Muscle of arm (tissue), 12 donors: ENCODE data around the gene TXNRD1. TPM values are rescaled to one million over a fixed set of nuclear protein-coding genes. Genes with fewer than 3 reads are reported as not detected.
A peak's percentile ranks its signal among the peaks of the same experiment; 100 is the strongest.
"Not testable (repeated sequence)": the region's sequence is repeated elsewhere in the genome, so short reads cannot be mapped to it uniquely, and the experiment has no call there.

Experiments
- DNase-seq: peaks from one replicate; pipeline ENCODE4 v3.0.0-alpha.2; 2013
- polyA plus RNA-seq, 12 donors: library from polyadenylated mRNA; unstranded; fragments of 120-200 nt; gene quantifications; one replicate each; pipeline ENCODE4 v1.2.1, GENCODE V29; 2013; ENCODE audit not compliant: insufficient read length in 12 of 12

TXNRD1 gene
- polyA plus RNA-seq, 12 donors, result 35.8 to 46.6 (median 40.5) TPM; not detected in 1

GRCh38 chr12:104276273-104277131 is 60.9 kb downstream of the TXNRD1 start:
- DNase-seq, result no peak

- DNase-seq, result no peak
These were observed 63.6 kb downstream of the TXNRD1 start for GRCh38 chr12:104279164-104279563.

DNA sequence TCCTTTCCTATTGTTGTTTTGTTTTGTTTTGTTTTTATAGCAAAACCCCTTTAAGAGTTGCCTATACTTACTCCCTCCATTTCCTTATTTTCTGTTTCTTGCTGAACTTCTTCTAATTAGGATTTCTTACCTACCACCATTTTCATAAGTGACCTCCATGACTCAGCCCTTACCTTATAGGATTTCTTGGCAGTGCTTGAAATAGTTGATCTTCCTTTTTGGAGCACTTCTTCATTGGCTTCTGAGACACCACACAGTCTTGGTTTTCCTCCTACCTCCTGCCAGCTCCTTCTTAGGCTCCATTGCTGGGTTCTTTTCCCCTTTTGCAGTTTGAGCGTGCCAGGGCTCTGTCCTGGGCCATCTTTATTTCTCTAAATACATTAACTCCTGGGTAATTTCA is 64.5 kb downstream of the TXNRD1 start:
- DNase-seq, result no peak

GRCh38 chr12:104280717-104281458 is 65.3 kb downstream of the TXNRD1 start:
- DNase-seq, result no peak

GRCh38 chr12:104281636-104282035 is 66.1 kb downstream of the TXNRD1 start:
- no peak for DNase-seq

GRCh38 chr12:104282109-104282508 is 66.5 kb downstream of the TXNRD1 start:
- DNase-seq, result no peak

- no peak for DNase-seq
These were observed 70.3 kb downstream of the TXNRD1 start for GRCh38 chr12:104285740-104286515.

GRCh38 chr12:104286516-104287482 is 71.2 kb downstream of the TXNRD1 start:
- peak; percentile 94 for DNase-seq

DNA sequence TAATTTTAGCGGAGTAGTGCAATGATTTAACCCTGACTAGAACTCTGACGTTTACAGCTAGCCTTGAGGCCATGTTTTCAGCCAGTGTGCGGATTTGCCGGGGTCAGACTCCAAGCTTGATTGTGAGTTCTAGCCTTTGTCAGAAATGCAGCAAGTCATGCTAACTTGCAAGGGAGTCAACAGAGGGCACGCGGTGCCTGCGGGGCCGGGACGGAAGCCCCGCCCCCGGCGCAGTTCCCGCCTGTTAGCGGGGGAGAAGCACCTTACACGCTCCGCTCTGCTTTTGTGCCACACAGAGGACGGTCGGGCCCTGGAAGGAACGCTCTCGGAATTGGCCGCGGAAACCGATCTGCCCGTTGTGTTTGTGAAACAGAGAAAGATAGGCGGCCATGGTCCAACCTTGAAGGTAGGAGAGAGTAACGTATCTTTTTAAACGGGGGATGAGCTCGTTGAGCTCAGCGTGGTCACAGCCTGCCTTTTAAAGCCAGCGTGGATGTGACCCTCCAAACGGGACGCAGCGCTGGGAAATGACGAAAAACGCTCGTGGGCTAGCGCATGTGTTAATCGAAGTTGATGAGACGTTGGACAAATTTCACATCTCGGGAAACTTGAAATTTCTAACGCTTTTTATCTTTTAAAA is 73.2 kb downstream of the TXNRD1 start:
- DNase-seq, result peak; percentile 86

DNA sequence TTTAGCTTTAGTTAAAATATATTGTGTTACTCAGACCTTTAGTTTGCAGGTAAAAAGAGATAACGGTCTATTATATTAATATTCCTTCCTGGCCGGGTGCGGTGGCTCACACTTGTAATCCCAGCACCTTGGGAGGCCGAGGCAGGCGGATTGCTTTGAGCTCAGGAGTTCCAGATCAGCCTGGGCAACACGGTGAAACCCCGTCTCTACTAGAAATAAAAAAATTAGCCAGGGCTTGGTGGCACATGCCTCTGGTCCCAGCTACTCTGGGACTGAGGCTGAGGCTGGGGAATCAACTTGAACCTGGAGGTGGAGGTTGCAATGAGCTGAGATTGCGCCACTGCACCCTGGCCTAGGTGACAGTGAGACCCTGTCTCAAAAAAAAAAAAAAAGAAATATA is 74.7 kb downstream of the TXNRD1 start:
- DNase-seq, result no peak

DNA sequence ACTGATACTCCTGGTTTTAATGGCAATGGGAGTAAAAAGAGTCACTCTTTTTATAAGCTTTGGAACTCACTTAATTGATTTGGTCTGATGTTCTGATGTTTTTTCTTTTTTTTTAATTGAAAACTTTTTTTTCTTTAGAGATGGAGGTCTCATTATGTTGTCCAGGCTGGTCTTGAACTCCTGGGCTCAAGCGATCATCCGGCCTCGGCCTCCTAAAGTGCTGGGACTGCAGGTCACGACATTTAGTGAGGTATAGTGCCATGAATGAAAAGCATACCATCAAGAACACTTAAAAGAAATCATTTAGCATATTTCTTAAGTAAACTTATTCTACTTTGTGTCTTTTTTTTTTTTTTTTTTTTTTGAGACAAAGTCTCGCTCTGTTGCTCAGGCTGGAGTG is 75.3 kb downstream of the TXNRD1 start:
- DNase-seq, result no peak

DNA sequence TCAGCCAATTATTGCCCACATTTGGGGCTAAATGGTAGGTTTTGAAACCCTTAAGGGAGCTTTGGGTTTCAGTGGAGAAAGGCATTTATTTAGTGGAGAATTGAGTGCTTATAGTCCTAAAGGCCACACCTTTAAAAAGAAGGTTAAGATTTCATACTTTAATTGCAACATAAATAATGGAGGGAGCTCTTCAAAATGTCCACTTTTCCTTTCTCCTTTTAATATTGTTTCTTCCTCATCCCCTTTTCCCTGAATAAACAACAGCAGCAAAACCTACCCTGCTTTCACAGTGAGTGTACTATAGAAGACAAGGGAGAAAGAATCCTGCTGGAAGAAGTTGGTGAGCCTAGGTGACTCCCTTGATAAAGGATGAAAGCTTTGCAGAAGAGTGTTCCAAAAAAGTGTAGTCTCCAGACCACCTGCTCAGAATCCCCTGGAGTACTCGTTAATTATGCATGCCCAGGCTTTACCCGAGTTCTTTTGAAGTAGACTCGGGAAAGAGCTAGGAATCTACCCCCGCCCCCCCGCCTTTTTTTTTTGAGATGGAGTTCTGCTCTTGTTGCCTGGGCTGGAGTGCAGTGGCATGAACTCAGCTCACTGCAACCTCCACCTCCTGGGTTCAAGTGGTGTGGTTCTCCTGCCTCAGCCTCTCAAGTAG is 76.4 kb downstream of the TXNRD1 start:
- no peak for DNase-seq

DNA sequence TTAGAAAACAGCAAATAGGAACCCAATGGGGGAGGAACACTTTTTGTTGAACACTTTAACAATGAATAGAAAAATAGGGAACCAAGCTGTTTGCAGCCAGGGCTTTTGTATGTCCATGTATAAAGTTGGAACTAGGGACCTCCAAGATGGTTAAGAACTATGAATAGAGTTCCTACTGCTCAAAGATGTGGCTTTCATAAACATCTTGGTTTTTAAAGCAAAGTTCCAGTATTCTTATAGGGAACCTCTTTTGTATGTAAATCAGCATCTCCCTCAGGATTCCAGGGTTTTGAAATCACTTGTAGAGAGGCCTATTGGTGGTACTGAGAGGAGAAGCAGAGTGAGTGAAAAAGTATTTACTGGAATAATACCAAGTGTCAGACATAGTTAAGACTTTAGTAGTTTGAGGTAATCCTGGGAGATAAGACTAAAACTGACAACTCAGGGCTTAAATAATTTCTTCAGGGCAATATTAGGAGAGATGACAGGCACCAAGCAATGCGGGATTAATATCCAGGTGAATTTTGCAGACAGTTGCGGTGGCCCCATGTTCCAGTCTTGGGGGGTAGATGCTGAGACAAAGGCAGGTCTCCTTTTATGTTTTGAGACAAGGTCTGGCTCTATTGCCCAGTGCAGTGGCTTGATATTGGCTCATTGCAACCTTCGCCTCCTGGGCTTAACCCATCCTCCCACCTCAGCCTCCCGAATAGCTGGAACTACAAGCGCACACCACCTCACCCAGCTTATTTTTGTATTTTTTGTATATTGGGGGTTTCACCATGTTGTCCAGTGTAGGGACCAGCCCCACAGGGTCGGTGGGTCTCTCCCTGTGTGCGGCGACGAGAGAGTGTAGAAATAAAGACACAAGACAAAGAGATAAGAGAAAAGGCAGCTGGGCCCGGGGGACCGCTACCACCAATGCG is 77.6 kb downstream of the TXNRD1 start:
- no peak for DNase-seq

DNA sequence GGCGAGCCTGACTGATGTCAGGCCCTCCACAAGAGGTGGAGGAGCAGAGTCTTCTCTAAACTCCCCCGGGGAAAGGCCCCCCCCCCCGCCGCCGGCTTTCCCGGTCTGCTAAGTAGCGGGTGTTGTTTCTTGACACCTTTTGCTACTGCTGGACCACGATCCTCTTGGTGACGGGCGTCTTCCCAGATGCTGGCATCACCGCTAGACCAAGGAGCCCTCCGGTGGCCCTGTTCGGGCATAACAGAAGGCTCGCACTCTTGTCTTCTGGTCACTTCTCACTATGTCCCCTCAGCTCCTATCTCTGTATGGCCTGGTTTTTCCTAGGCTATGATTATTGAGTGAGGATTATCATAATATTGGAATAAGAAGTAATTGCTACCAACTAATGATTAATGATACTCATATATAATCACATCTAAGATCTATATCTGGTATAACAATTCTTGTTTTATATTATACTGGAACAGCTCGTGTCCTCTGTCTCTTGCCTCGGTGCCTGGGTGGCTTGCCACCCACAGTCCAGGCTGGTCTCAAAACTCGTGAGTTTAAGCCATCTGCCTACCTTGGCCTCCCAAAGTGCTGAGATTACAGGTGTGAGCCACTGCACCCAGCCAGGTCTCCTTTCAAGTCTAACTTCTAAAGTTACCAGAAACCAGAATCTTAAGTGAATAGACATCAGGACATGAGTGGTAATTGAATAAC is 78.7 kb downstream of the TXNRD1 start:
- not testable (repeated sequence) for DNase-seq

- no peak for DNase-seq
These were observed 79.5 kb downstream of the TXNRD1 start for GRCh38 chr12:104294927-104295668.

GRCh38 chr12:104295954-104296353 is 80.4 kb downstream of the TXNRD1 start:
- DNase-seq, result no peak

DNA sequence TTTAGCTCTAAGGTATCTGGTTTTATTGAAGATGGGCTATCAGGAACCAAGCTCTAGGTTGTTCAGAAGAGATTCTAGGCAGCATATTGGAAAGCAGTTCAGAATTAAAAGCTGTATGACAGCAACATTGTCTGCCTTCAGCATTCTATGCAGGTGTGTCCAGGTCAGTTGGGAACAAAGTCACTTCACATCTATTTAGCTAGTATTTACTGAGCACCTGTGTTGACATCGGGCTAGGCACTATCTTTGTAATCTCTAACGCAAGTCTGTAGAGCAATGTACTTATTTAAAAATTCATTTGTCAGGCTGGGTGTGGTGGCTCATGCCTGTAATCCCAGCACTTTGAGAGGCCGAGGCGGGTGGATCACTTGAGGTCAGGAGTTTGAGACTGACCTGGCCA is 81.1 kb downstream of the TXNRD1 start:
- no peak for DNase-seq
